Ascending aorta (tissue), 2 donors: ENCODE measurements around the gene PSPC1. TPM values are rescaled to one million over a fixed set of nuclear protein-coding genes. Genes with fewer than 3 reads are reported as not detected.

Experiments used
- DNase-seq, 2 donors: peaks; one replicate each; pipeline ENCODE4 v3.0.0-alpha.2; 2019; ENCODE audit warnings: low spot score in 2 of 2
- H3K27ac ChIP-seq, 2 donors: fragments of 200-600 bp; sonication (generic); one replicate each; pipeline ENCODE4 v1.5.1; 2016 to 2017; ENCODE audit warnings: mild to moderate bottlenecking in 1 of 2
- H3K27me3 ChIP-seq: fragments of 200-600 bp; sonication (generic); one replicate; pipeline ENCODE4 v1.5.1; 2017
- H3K36me3 ChIP-seq, 2 donors: fragments of 200-600 bp; sonication (generic); one replicate each; pipeline ENCODE4 v1.5.1; 2016
- H3K4me1 ChIP-seq, 2 donors: fragments of 200-600 bp; sonication (generic); one replicate each; pipeline ENCODE4 v1.5.1; 2016 to 2017; ENCODE audit warnings: mild to moderate bottlenecking in 1 of 2
- H3K4me3 ChIP-seq, 2 donors: fragments of 200-600 bp; sonication (generic); one replicate each; pipeline ENCODE4 v1.5.1; 2016 to 2017; ENCODE audit warnings: mild to moderate bottlenecking in 1 of 2
- H3K9me3 ChIP-seq, 2 donors: fragments of 200-600 bp; sonication (generic); one replicate each; pipeline ENCODE4 v1.5.1; 2016
- CTCF ChIP-seq, 3 experiments: fragments of 200-600 bp in 2 of 3; fragments of 450-650 bp in 1 of 3; sonication (generic) in 2 of 3; IDR thresholded peaks; one replicate each; pipeline ENCODE4 v1.5.1; 2016 to 2019; ENCODE audit warnings: antibody characterized with exemption in 3 of 3, mild to moderate bottlenecking in 1 of 3, moderate library complexity in 1 of 3
- intact Hi-C: fragments of 100-400 bp; cut with DNase I; formaldehyde crosslinking; loops from one replicate; pipeline ENCODE4 v1.15.1; 2023
- total RNA-seq: library from RNA; depleted of rRNA; stranded (reverse); fragments of >200 nt; gene quantifications from one replicate; pipeline ENCODE4 v1.1.0, GENCODE V29; 2016

PSPC1 gene
- total RNA-seq, 1 donor from 2014 or later, result 17.0 TPM

- Histone ChIP-seq H3K27ac (no peak overlapping the region), H3K27me3 (no peaks in the 10 kb centered on the region), H3K36me3 (no peaks in the 10 kb centered on the region), H3K4me3 (no peak overlapping the region), H3K9me3 (no peaks in the 10 kb centered on the region), H3K4me1 (no peaks in the 10 kb centered on the region)
- DNase-seq, result no peak
- no peak for TF ChIP-seq CTCF (IDR thresholded peaks at IDR 0.05)
- intact Hi-C loops, result no loop called here
Measured at GRCh38 chr13:19810996-19811881, 28.5 kb upstream of the PSPC1 start.

GRCh38 chr13:19810151-19810550, 27.4 kb upstream of the PSPC1 start:
- no peak overlapping the region for H3K4me3 ChIP-seq
- peak in 1 of 2 donors; percentile 19 for DNase-seq
- intact Hi-C loops, result no loop called here
- no peak for TF ChIP-seq CTCF (IDR thresholded peaks at IDR 0.05)
- H3K27me3 ChIP-seq, result no peaks in the 10 kb centered on the region
- no peaks in the 10 kb centered on the region for H3K36me3 ChIP-seq
- no peak overlapping the region for H3K27ac ChIP-seq
- H3K9me3 ChIP-seq, result no peaks in the 10 kb centered on the region
- H3K4me1 ChIP-seq, result no peaks in the 10 kb centered on the region

- Histone ChIP-seq H3K4me3 (no peak overlapping the region), H3K36me3 (no peaks in the 10 kb centered on the region), H3K9me3 (no peaks in the 10 kb centered on the region), H3K27me3 (no peaks in the 10 kb centered on the region), H3K27ac (no peak overlapping the region), H3K4me1 (no peaks in the 10 kb centered on the region)
- intact Hi-C loops, result no loop called here
- no peak for DNase-seq
- TF ChIP-seq CTCF (IDR thresholded peaks at IDR 0.05), result no peak
Measured at GRCh38 chr13:19805765-19806164, 23.0 kb upstream of the PSPC1 start.

- intact Hi-C loops, result no loop called here
- TF ChIP-seq CTCF (IDR thresholded peaks at IDR 0.05), result no peak
- no peaks in the 10 kb centered on the region for H3K9me3 ChIP-seq
- H3K36me3 ChIP-seq, result no peaks in the 10 kb centered on the region
- H3K27me3 ChIP-seq, result no peaks in the 10 kb centered on the region
- no peaks in the 10 kb centered on the region for H3K4me1 ChIP-seq
- H3K4me3 ChIP-seq, result no peak overlapping the region
- no peak for DNase-seq
- H3K27ac ChIP-seq, result no peak overlapping the region
Measured at GRCh38 chr13:19795956-19796355, 13.2 kb upstream of the PSPC1 start.

GRCh38 chr13:19794631-19795030, 11.9 kb upstream of the PSPC1 start:
- Histone ChIP-seq H3K9me3 (no peaks in the 10 kb centered on the region), H3K4me3 (no peak overlapping the region), H3K27ac (no peak overlapping the region), H3K27me3 (no peaks in the 10 kb centered on the region), H3K4me1 (no peaks in the 10 kb centered on the region), H3K36me3 (no peaks in the 10 kb centered on the region)
- intact Hi-C loops, result no loop called here
- no peak for TF ChIP-seq CTCF (IDR thresholded peaks at IDR 0.05)
- DNase-seq, result no peak
